CD4-positive, alpha-beta T cell treated with Interleukin-12 subunit alpha and Interleukin-12 subunit beta, for 1 hour (primary cell): ENCODE data around the gene CAMK1D.

Source experiments
- DNase-seq: peaks from one replicate; pipeline ENCODE4 v3.0.0-alpha.2; 2020

Gene CAMK1D

GRCh38 chr10:12873172-12873571 lies 523.8 kb downstream of the CAMK1D start:
- no peak for DNase-seq

GRCh38 chr10:12874501-12874900 lies 525.2 kb downstream of the CAMK1D start:
- no peak for DNase-seq

- no peak for DNase-seq
Measured at GRCh38 chr10:12875100-12875499, 525.8 kb downstream of the CAMK1D start.

- DNase-seq = no peak
Measured at GRCh38 chr10:12876266-12876665, 526.9 kb downstream of the CAMK1D start.

GRCh38 chr10:12877150-12877549 lies 527.8 kb downstream of the CAMK1D start:
- DNase-seq = no peak

GRCh38 chr10:12880423-12880822 lies 531.1 kb downstream of the CAMK1D start:
- no peak for DNase-seq

- DNase-seq = no peak
Measured at GRCh38 chr10:12884851-12885250, 535.5 kb downstream of the CAMK1D start.
